ENCODE data around the gene EZH2.
A peak's percentile ranks its signal among the peaks of the same experiment; 100 is the strongest.

DNA sequence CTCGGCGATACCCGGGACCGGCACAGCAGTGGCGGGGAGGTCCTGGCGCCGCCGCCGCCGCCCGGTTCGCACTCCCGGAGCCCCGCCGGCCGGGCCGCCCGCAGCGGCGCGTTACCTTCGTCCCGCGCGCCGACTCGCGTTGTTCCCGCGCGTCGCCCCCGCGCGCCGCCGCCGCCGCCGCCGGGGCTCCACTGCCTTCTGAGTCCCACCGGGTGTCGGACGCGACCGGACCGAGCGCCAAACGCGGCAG lies at the start of gene EZH2:
- no peak for TF ChIP-seq POU2F2 (IDR thresholded peaks at IDR 0.05; ENCODE audit: low read depth, low read length)
- TF ChIP-seq POLR2A (IDR thresholded peaks at IDR 0.05; ENCODE audit: low read depth, low read length) = no peak
- TF ChIP-seq POLR2AphosphoS5 (IDR thresholded peaks at IDR 0.05; ENCODE audit: low read depth, low read length) = 0 out of 2 replicates have a peak, but pooled peaks have one; percentile 12
